ENCODE data around the gene CHRNA3. TPM values are rescaled to one million over a fixed set of nuclear protein-coding genes. Genes with fewer than 3 reads are reported as not detected.

The CHRNA3 gene
- 2.3 and 6.3 TPM in 2 replicates for polyA plus RNA-seq (2012; rRNA removed)
- 3.7 and 6.1 TPM in 2 replicates for polyA plus RNA-seq (2012; cell fraction: cytosol; rRNA removed)
- 6.8 and 9.9 TPM in 2 replicates for polyA plus RNA-seq (2012; cell fraction: nucleus; rRNA removed)

- TF ChIP-seq CHD2 (IDR thresholded peaks at IDR 0.05; ENCODE audit: low read length, partially characterized antibody) (peak; percentile 9), USF2 (IDR thresholded peaks at IDR 0.05; ENCODE audit: borderline replicate concordance, low read depth, low read length) (no peak), MXI1 (IDR thresholded peaks at IDR 0.05; ENCODE audit: low read depth, low read length) (peak; percentile 25; the same call in 1 of the 2 replicates)
- Histone ChIP-seq H3K79me2 (ENCODE audit: insufficient read depth) (no peaks in the 10 kb centered on the region), H3K27ac (ENCODE audit: low read depth in 2 of 2, low read length in 1 of 2) (peak within 1 kb of the TSS in 1 of 2 experiments; percentile 99; a peak in 2 of 4 replicates), H3K9me2 (no peaks in the 10 kb centered on the region), H3K9me3 (no peaks in the 10 kb centered on the region), H3K9ac (no peak within 1 kb of the TSS), H3K27me3 (ENCODE audit: insufficient read depth) (peaks cover 48% of the 10 kb centered on the region), H3F3A (replicated peaks; ENCODE audit: insufficient read depth) (no peaks in the 10 kb centered on the region), H3K4me3 (ENCODE audit: low read depth in 2 of 2, low read length in 1 of 2) (peak within 1 kb of the TSS; percentile 47 to 59), H3K4me1 (ENCODE audit: control insufficient read depth in 1 of 2, insufficient read depth in 2 of 2, low read depth in 1 of 2, low read length in 1 of 2) (peaks cover 4 to 49% of the 10 kb centered on the region in 2 experiments; a peak in 2 of 4 replicates), H4K20me1 (ENCODE audit: insufficient read depth) (peaks cover 15% of the 10 kb centered on the region), H3K4me2 (peak within 1 kb of the TSS; percentile 53), H3K36me3 (replicated peaks in 1 of 2; ENCODE audit: control insufficient read depth in 1 of 2, insufficient read depth in 2 of 2, low read length in 1 of 2) (no peaks in the 10 kb centered on the region), H2AFZ (ENCODE audit: low read depth) (no peak within 1 kb of the TSS)
- WGBS (ENCODE audit: low lambda C conversion rate) = 24% methylated on average over 11 of the region's 102 CpGs
- CTCF ChIA-PET = interaction anchor here (0.9 to 5.3 kb wide), 9 partner anchors 10 to 134 kb away, joined by 3 to 57 read pairs (median 9); no protein-coding TSS in a partner anchor
- POLR2A ChIA-PET = interaction anchor here (0.7 to 4.3 kb wide), 8 partner anchors 18 to 132 kb away, joined by 3 to 55 read pairs (median 19); partner anchors contain the start of genes CHRNA5 and CHRNB4
- peak; percentile 85 for DNase-seq
Observed at GRCh38 chr15:78620527-78621421, at the start of gene CHRNA3. TSS of gene CHRNA3 (minus strand) at chr15:78620996. CDS start at chr15:78620794, 202 bp downstream.

GRCh38 chr15:78668987-78669386 is 48.2 kb upstream of the CHRNA3 start:
- 72% methylated on average over 2 of the region's 2 CpGs for WGBS (ENCODE audit: low lambda C conversion rate)
- peak overlapping the region in 1 of 2 experiments; percentile 99; a peak in 1 of 4 replicates for H3K27ac ChIP-seq (ENCODE audit: low read depth in 2 of 2, low read length in 1 of 2)
- no peaks in the 10 kb centered on the region for H3F3A ChIP-seq (replicated peaks; ENCODE audit: insufficient read depth)
- no peaks in the 10 kb centered on the region for H4K20me1 ChIP-seq (ENCODE audit: insufficient read depth)
- TF ChIP-seq, protein P1, sequence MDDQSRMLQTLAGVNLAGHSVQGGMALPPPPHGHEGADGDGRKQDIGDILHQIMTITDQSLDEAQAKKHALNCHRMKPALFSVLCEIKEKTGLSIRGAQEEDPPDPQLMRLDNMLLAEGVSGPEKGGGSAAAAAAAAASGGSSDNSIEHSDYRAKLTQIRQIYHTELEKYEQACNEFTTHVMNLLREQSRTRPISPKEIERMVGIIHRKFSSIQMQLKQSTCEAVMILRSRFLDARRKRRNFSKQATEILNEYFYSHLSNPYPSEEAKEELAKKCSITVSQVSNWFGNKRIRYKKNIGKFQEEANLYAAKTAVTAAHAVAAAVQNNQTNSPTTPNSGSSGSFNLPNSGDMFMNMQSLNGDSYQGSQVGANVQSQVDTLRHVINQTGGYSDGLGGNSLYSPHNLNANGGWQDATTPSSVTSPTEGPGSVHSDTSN (IDR thresholded peaks at IDR 0.05) = no peak
- TF ChIP-seq MEF2A (IDR thresholded peaks at IDR 0.05; ENCODE audit: borderline replicate concordance, low read depth) = no peak
- no peak for TF ChIP-seq TCF12 (IDR thresholded peaks at IDR 0.05)
- no peak for TF ChIP-seq NRF1 (IDR thresholded peaks at IDR 0.05; ENCODE audit: low read depth, low read length)
- H3K9me3 ChIP-seq = no peaks in the 10 kb centered on the region
- H3K9ac ChIP-seq = no peak overlapping the region
- no peak for DNase-seq
- peaks cover 0 to 41% of the 10 kb centered on the region in 2 experiments; a peak in 2 of 4 replicates for H3K4me1 ChIP-seq (ENCODE audit: control insufficient read depth in 1 of 2, insufficient read depth in 2 of 2, low read depth in 1 of 2, low read length in 1 of 2)
- ChIA-PET CTCF (interaction anchor here (1.2 to 1.8 kb wide), 4 partner anchors 17 to 50 kb away, joined by 3 to 4 read pairs (median 3); no protein-coding TSS in a partner anchor), POLR2A (interaction anchor here (1.1 kb wide), 1 partner anchor 28 kb away, joined by 4 read pairs; the partner anchor contains the start of gene CHRNB4)
- H3K36me3 ChIP-seq (replicated peaks in 1 of 2; ENCODE audit: control insufficient read depth in 1 of 2, insufficient read depth in 2 of 2, low read length in 1 of 2) = no peaks in the 10 kb centered on the region
- H3K4me3 ChIP-seq (ENCODE audit: low read depth in 2 of 2, low read length in 1 of 2) = no peak overlapping the region
- no peaks in the 10 kb centered on the region; the same call in 1 of the 2 replicates for H3K27me3 ChIP-seq (ENCODE audit: insufficient read depth)
- H3K4me2 ChIP-seq = no peak overlapping the region
- H2AFZ ChIP-seq (ENCODE audit: low read depth) = no peak overlapping the region
- H3K79me2 ChIP-seq (ENCODE audit: insufficient read depth) = no peaks in the 10 kb centered on the region
- H3K9me2 ChIP-seq = no peaks in the 10 kb centered on the region
